H1 (cell line): Measurements from ENCODE around the gene ESR1. TPM values are rescaled to one million over a fixed set of nuclear protein-coding genes. Genes with fewer than 3 reads are reported as not detected.

Source experiments
- BRCA1 ChIP-seq: IDR thresholded peaks from 2 replicates; pipeline ENCODE4 v1.6.1; 2012; ENCODE audit warnings: low read depth, low read length, improper control_type of control experiment
- CBX8 ChIP-seq: fragments of 300-800, 300-1000 bp; sonication (generic); IDR thresholded peaks from 2 replicates; pipeline ENCODE4 v1.7.1; 2016; ENCODE audit warnings: low read depth, low read length, borderline replicate concordance
- GTF2F1 ChIP-seq: IDR thresholded peaks from 2 replicates; pipeline ENCODE4 v1.6.1; 2012; ENCODE audit warnings: low read depth, low read length, improper control_type of control experiment, borderline replicate concordance
- HDAC2 ChIP-seq, 2 experiments: fragments of 300-600 bp in 1 of 2; sonication (generic) in 1 of 2; IDR thresholded peaks; 2 replicates each; pipeline ENCODE4 v1.6.1; 2011 to 2012; ENCODE audit warnings: low read depth in 2 of 2, low read length in 2 of 2, mild to moderate bottlenecking in 2 of 2, moderate library complexity in 2 of 2, borderline replicate concordance in 1 of 2, inconsistent platforms in 1 of 2
- NRF1 ChIP-seq: IDR thresholded peaks from 2 replicates; pipeline ENCODE4 v1.6.1; 2011; ENCODE audit warnings: mild to moderate bottlenecking, low read depth, low read length, improper control_type of control experiment
- RXRA ChIP-seq: IDR thresholded peaks from 2 replicates; pipeline ENCODE4 v1.6.1; 2011; ENCODE audit warnings: low read depth, mild to moderate bottlenecking, low read length, moderate library complexity; ENCODE audit not compliant: insufficient read depth
- SIRT6 ChIP-seq: IDR thresholded peaks from one replicate; pipeline ENCODE4 v1.7.1; 2012; ENCODE audit warnings: low read length, inconsistent platforms
- SUZ12 ChIP-seq: fragments of 200-600 bp; sonication (generic); IDR thresholded peaks from 2 replicates; pipeline ENCODE4 v1.6.1; 2012; ENCODE audit warnings: mild to moderate bottlenecking, inconsistent platforms, low read length, moderate library complexity, mixed read lengths
- TAF7 ChIP-seq: optimal IDR thresholded peaks from 2 replicates; pipeline ENCODE3; 2011; ENCODE audit warnings: low read depth, mild to moderate bottlenecking, inconsistent platforms, low read length, moderate library complexity, borderline replicate concordance
- ZNF274 ChIP-seq: IDR thresholded peaks from 2 replicates; pipeline ENCODE4 v1.7.0; 2012; ENCODE audit warnings: low read length, borderline replicate concordance; ENCODE audit errors: extremely low read depth
- polyA plus RNA-seq, 7 experiments: library from polyadenylated mRNA; depleted of rRNA in 3 of 7; stranded (reverse) in 5 of 7; unstranded in 2 of 7; fragments of >200 nt in 5 of 7; fragments of 200-250 nt in 2 of 7; gene quantifications; 1 replicate in 5 of 7; 2 replicates in 1 of 7; 4 replicates in 1 of 7; pipeline versions ENCODE4 v1.2.1 to v1.2.3, GENCODE V29; 2011 to 2013; ENCODE audit warnings: missing spikeins in 2 of 7, mixed read lengths in 2 of 7
- total RNA-seq: library from RNA; stranded (reverse); fragmentation: NEBNext Ultra II Directional; extraction: Animal tissue kit (Norgen Biotek cat#: 25700); gene quantifications from 2 replicates; pipeline ENCODE4 v1.2.1, GENCODE V29; 2021

ESR1 gene
- total and polyA plus RNA-seq, 2 of the 8 experiments (the other 6 are each of a cell fraction or from before 2014, with no cell fraction given), result 0.03 to 0.17 TPM

DNA sequence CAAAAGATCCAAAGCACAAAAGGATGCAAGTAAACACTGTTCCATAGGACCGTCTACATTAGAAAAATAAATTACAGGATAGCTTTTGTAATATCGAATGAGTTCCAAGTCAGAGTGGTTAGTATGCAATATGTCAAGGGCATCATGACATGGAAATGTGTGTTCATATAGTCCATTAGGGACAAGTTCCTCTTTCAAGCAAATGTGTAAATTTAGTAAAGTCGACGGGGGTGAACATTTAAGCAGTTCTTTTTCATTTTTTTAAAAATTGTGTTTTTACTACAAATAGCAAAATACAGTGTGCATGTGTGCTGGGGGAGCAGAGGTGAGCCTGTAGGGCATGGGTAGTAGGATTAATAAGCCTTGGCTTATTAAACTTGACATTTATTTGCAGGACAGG, 359.0 kb downstream of the ESR1 start (continued):
- TF ChIP-seq HDAC2 (IDR thresholded peaks at IDR 0.05; ENCODE audit: borderline replicate concordance in 1 of 2, low read depth in 2 of 2, low read length in 2 of 2), result no peak
- no peak for TF ChIP-seq TAF7
- no peak for TF ChIP-seq RXRA
- TF ChIP-seq SIRT6, result no peak
- TF ChIP-seq NRF1, result no peak
- TF ChIP-seq CBX8, result no peak
- no peak for TF ChIP-seq ZNF274
- TF ChIP-seq BRCA1, result no peak
- no peak for TF ChIP-seq SUZ12
- no peak for TF ChIP-seq GTF2F1
